Measurements from ENCODE around the gene MRPL24. TPM values are rescaled to one million over a fixed set of nuclear protein-coding genes. Genes with fewer than 3 reads are reported as not detected.
A peak's percentile ranks its signal among the peaks of the same experiment; 100 is the strongest.

MRPL24 gene
- total RNA-seq, 1 experiment from 2014 or later: 85.3 TPM

- CTCF ChIA-PET: interaction anchor here (1.0 to 6.3 kb wide), 4 partner anchors 13 to 64 kb away, joined by 5 to 109 read pairs (median 14); partner anchors contain the start of gene CRABP2
- POLR2A ChIA-PET (ENCODE audit: unreplicated experiment): interaction anchor here (0.6 to 1.2 kb wide), 4 partner anchors 11 to 37 kb away, joined by 5 to 28 read pairs (median 6); partner anchors contain the start of genes CRABP2, ISG20L2 and METTL25B
- Histone ChIP-seq H3K4me2 (peak overlapping the region; percentile 95), H3K9me3 (ENCODE audit: insufficient read depth, low read depth) (no peaks in the 10 kb centered on the region), H3K27ac (peak overlapping the region; percentile 94), H3K4me3 (peak overlapping the region; percentile 46; the same call in 1 of the 2 replicates), H4K20me1 (ENCODE audit: insufficient read depth) (no peaks in the 10 kb centered on the region), H2AFZ (no peak overlapping the region), H3K27me3 (ENCODE audit: insufficient read depth, low read depth) (no peaks in the 10 kb centered on the region), H3K9me2 (ENCODE audit: insufficient read depth) (no peaks in the 10 kb centered on the region), H3F3A (ENCODE audit: insufficient read depth, low read depth) (peaks cover 49% of the 10 kb centered on the region), H3K36me3 (ENCODE audit: low read depth) (no peaks in the 10 kb centered on the region), H3K4me1 (replicated peaks; ENCODE audit: insufficient read depth) (peaks cover 65% of the 10 kb centered on the region), H3K79me2 (ENCODE audit: low read depth) (no peaks in the 10 kb centered on the region)
- no TSS peak for BruUV-seq (replicated peaks)
- peak; percentile 79 to 80 for DNase-seq
- intact Hi-C loops (cut with micrococcal nuclease; ENCODE audit: unreplicated experiment): loop anchor here (2.0 to 10.0 kb wide), 4 partner anchors 59 to 443 kb away; partner anchors contain the start of genes ETV3, HDGF, MEF2D and PRCC
- TF ChIP-seq CTCF (conservative IDR thresholded peaks at IDR 0.05): no peak
Observed at GRCh38 chr1:156691665-156692440, 49.0 kb downstream of the MRPL24 start.

- peaks cover 70% of the 10 kb centered on the region for H3K4me1 ChIP-seq (replicated peaks; ENCODE audit: insufficient read depth)
- no peaks in the 10 kb centered on the region for H3K27me3 ChIP-seq (ENCODE audit: insufficient read depth, low read depth)
- CTCF ChIA-PET: interaction anchor here (1.0 to 6.3 kb wide), 4 partner anchors 14 to 63 kb away, joined by 5 to 109 read pairs (median 14); partner anchors contain the start of gene CRABP2
- TF ChIP-seq EZH2 (IDR thresholded peaks at IDR 0.05; ENCODE audit: low read depth) (no peak), CTCF (conservative IDR thresholded peaks at IDR 0.05) (no peak)
- no peak overlapping the region for H2AFZ ChIP-seq
- intact Hi-C loops (cut with micrococcal nuclease; ENCODE audit: unreplicated experiment): loop anchor here (5.0 to 10.0 kb wide), 3 partner anchors 76 to 444 kb away; partner anchors contain the start of genes ETV3, MEF2D and PRCC
- peak overlapping the region; percentile 94 for H3K27ac ChIP-seq
- H3K9me3 ChIP-seq (ENCODE audit: insufficient read depth, low read depth): no peaks in the 10 kb centered on the region
- H3K36me3 ChIP-seq (ENCODE audit: low read depth): no peaks in the 10 kb centered on the region
- no peak for DNase-seq
- BruUV-seq (replicated peaks): no TSS peak
- peak overlapping the region; percentile 46; the same call in 1 of the 2 replicates for H3K4me3 ChIP-seq
- POLR2A ChIA-PET (ENCODE audit: unreplicated experiment): interaction anchor here (0.6 to 1.2 kb wide), 3 partner anchors 12 to 14 kb away, joined by 7 to 28 read pairs (median 10); partner anchors contain the start of gene CRABP2
- H3K4me2 ChIP-seq: peak overlapping the region; percentile 95
- H3K79me2 ChIP-seq (ENCODE audit: low read depth): no peaks in the 10 kb centered on the region
- no peaks in the 10 kb centered on the region for H4K20me1 ChIP-seq (ENCODE audit: insufficient read depth)
- peaks cover 50% of the 10 kb centered on the region for H3F3A ChIP-seq (ENCODE audit: insufficient read depth, low read depth)
- no peaks in the 10 kb centered on the region for H3K9me2 ChIP-seq (ENCODE audit: insufficient read depth)
Observed at GRCh38 chr1:156691191-156691590, 49.7 kb downstream of the MRPL24 start.

GRCh38 chr1:156690675-156691036 lies 50.2 kb downstream of the MRPL24 start:
- H3K27me3 ChIP-seq (ENCODE audit: insufficient read depth, low read depth): no peaks in the 10 kb centered on the region
- peaks cover 54% of the 10 kb centered on the region for H3F3A ChIP-seq (ENCODE audit: insufficient read depth, low read depth)
- ChIA-PET CTCF (interaction anchor here (1.7 to 6.3 kb wide), 6 partner anchors 14 to 169 kb away, joined by 6 to 109 read pairs (median 16); partner anchors contain the start of genes CRABP2, ISG20L2 and METTL25B), POLR2A (ENCODE audit: unreplicated experiment) (interaction anchor here (0.5 to 0.8 kb wide), 3 partner anchors 15 to 36 kb away, joined by 3 to 10 read pairs (median 4); partner anchors contain the start of gene CRABP2)
- BruUV-seq (replicated peaks): no TSS peak
- intact Hi-C loops (cut with micrococcal nuclease; ENCODE audit: unreplicated experiment): loop anchor here (5.0 to 10.0 kb wide), 3 partner anchors 77 to 444 kb away; partner anchors contain the start of genes ETV3, MEF2D and PRCC
- H3K4me2 ChIP-seq: peak overlapping the region; percentile 95
- H2AFZ ChIP-seq: no peak overlapping the region
- peaks cover 76% of the 10 kb centered on the region for H3K4me1 ChIP-seq (replicated peaks; ENCODE audit: insufficient read depth)
- peak overlapping the region; percentile 94 for H3K27ac ChIP-seq
- no peaks in the 10 kb centered on the region for H3K9me3 ChIP-seq (ENCODE audit: insufficient read depth, low read depth)
- no peaks in the 10 kb centered on the region for H4K20me1 ChIP-seq (ENCODE audit: insufficient read depth)
- no peak for DNase-seq
- TF ChIP-seq EZH2 (IDR thresholded peaks at IDR 0.05; ENCODE audit: low read depth) (no peak), CTCF (conservative IDR thresholded peaks at IDR 0.05) (no peak)
- no peaks in the 10 kb centered on the region for H3K36me3 ChIP-seq (ENCODE audit: low read depth)
- no peaks in the 10 kb centered on the region for H3K9me2 ChIP-seq (ENCODE audit: insufficient read depth)
- no peak overlapping the region for H3K4me3 ChIP-seq
- H3K79me2 ChIP-seq (ENCODE audit: low read depth): no peaks in the 10 kb centered on the region

All from PC-9 (cell line).